Stimulated activated CD8-positive, alpha-beta memory T cell treated with anti-CD3 and anti-CD28 coated beads, Interleukin-4, amount 100 ng/mL, for 24 hours (primary cell): ENCODE results near the gene STXBP1.

Experiments
- DNase-seq: peaks from one replicate; pipeline ENCODE4 v3.0.0-alpha.2; 2020; ENCODE audit warnings: low read depth

Gene STXBP1

DNA sequence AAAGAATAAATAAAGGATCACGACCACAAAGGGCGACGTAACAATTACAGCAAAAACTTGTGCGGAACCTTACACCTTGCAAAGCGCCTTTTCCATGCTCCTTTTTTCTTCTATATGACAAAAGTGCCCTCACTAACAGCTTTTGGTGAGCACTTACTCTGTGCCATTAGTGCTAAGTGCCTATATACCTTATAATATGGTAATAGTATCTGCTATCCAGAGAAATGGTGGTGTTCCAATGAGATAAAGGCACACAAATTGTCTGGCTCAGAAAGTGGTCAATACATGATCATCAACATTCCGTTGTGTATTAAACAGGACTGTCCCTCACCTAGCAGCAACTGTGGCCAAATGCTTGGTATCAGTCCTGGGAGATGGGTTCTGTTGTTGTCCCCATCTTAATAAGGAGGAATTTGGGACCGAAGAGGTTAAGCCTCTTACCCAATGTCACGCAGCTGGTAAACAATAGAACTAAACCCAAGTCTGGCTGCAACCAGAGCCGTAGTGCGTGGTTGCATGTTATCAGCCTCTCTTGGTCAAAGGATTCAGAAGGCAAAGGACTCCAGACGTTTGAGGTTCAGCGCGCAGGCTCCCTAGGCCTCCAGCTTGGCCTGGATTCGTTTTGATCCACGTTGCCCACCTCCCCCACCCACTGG is 123.6 kb downstream of the STXBP1 start:
- no peak for DNase-seq

DNA sequence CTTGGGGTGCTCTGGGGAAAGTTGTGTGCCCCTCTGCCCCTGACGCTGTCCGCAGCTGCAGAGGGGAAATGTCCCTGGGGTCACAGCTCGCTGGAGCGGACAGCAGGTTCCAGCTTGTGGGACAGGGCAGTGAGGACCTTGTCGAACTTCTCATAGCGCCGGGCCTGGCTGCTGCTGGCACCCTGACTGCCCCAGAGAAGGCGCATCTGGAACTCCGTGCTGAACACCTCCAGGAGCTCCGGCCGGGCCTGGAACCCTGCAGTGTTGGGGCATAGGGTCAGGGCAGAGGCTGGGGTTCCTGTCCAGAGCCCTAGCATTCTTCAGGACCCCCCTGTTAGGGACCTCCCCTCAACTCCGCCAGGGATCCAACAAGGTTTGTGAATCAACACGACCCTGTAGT is 126.6 kb downstream of the STXBP1 start:
- DNase-seq, result no peak

DNA sequence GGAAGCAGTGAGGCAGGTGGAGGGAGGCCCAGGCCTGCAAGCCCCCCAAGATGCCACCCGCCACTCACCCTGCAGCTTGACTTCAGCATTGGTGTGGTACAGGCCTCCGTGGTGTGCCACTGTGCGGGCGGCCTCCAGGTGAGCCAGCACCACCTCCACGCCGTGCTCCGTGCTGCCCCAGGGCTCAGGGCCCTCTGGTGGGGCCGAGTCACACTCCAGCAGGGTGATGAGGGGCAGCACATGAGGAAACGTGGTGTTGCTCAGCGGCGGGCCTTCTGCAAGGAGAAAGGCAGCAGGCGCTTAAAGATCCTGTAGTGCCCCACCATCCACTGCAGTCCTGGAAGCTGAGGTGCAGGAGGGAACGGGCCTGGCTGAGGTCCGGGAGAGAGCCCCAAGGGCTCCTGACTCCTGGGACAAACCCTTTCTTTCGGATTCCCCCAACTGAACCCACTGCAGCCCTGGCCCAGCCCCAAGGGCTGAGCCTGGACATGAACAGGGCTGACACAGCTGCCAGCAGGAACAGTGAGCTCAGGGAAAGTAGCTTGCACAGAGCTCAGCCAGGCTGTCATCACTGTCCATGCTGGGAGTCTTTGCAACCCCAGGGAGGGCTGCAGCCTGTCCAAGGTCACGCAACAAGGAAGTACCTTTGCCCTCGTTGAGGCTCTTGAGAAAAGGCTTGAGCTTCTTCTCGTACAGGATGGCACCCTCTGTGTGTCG is 127.7 kb downstream of the STXBP1 start:
- no peak for DNase-seq

DNA sequence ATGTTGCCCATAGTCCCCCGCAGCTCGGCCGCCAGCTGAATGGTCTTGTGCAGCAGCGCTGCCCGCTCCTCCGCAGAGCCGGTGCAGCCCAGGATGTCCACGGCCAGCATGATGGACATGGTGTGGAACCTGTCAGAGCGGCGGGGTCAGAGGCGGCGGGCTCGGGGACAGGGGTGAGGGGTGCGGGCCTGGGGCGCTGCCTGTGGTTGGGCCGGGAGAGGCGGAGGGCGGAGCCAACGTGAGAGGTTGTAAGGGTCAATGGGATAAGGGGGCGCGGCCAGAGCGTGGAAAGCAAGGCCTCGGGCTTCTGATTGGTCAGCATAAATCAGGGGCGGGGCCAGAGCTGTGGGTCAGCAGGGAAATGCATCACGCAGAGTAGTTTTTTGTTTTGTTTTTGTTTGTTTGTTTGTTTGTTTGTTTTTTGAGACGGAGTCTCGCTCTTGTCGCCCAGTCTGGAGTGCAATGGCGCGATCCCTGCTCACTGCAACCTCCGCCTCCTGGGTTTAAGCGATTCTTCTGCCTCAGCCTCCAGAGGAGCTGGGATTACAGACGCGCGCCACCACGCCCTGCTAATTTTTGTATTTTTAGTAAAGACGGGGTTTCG is 129.9 kb downstream of the STXBP1 start:
- DNase-seq, result no peak
